BJ (cell line): ENCODE measurements around the gene NISCH. TPM values are rescaled to one million over a fixed set of nuclear protein-coding genes. Genes with fewer than 3 reads are reported as not detected.

ENCODE experiments used
- CTCF ChIA-PET: fragments of 350-600 bp; formaldehyde crosslinking; extraction: SDS; loops from one replicate; lab custom pipeline; 2021; ENCODE audit warnings: antibody characterized with exemption, inconsistent platforms; lab: Yijun Ruan, JAX
- POLR2A ChIA-PET: fragments of 300-600 bp; sonication (Branson Sonifier 250); formaldehyde crosslinking; extraction: SDS; loops from one replicate; lab custom pipeline; 2021; ENCODE audit warnings: antibody characterized with exemption; lab: Charles Lee
- DNase-seq: peaks from one replicate; pipeline ENCODE4 v3.0.0-alpha.2; 2011; ENCODE audit warnings: low read depth
- H3K27me3 ChIP-seq: 2 replicates; pipeline ENCODE4 v1.6.0; 2011; ENCODE audit warnings: low read length; ENCODE audit not compliant: control insufficient read depth, insufficient read depth
- H3K36me3 ChIP-seq: 2 replicates; pipeline ENCODE4 v1.5.1; 2011; ENCODE audit warnings: low read length; ENCODE audit not compliant: control insufficient read depth, insufficient read depth
- H3K4me3 ChIP-seq: 2 replicates; pipeline ENCODE4 v1.5.1; 2011; ENCODE audit warnings: low read depth, mild to moderate bottlenecking, control low read depth, low read length
- polyA plus RNA-seq: library from polyadenylated mRNA; depleted of rRNA; stranded (reverse); fragments of >200 nt; gene quantifications from 2 replicates; pipeline ENCODE4 v1.2.3, GENCODE V29; 2011; rRNA removed
- TF ChIP-seq, protein P1 (sequence below): IDR thresholded peaks from 2 replicates; pipeline ENCODE4 v1.5.1; 2011; ENCODE audit warnings: low read depth, mild to moderate bottlenecking, control low read depth, inconsistent platforms, low read length, moderate library complexity; ENCODE audit not compliant: insufficient read depth

Gene NISCH
- polyA plus RNA-seq, 1 experiment = 95.3 TPM

GRCh38 chr3:52541050-52541449 lies 85.6 kb downstream of the NISCH start:
- TF ChIP-seq, protein P1, sequence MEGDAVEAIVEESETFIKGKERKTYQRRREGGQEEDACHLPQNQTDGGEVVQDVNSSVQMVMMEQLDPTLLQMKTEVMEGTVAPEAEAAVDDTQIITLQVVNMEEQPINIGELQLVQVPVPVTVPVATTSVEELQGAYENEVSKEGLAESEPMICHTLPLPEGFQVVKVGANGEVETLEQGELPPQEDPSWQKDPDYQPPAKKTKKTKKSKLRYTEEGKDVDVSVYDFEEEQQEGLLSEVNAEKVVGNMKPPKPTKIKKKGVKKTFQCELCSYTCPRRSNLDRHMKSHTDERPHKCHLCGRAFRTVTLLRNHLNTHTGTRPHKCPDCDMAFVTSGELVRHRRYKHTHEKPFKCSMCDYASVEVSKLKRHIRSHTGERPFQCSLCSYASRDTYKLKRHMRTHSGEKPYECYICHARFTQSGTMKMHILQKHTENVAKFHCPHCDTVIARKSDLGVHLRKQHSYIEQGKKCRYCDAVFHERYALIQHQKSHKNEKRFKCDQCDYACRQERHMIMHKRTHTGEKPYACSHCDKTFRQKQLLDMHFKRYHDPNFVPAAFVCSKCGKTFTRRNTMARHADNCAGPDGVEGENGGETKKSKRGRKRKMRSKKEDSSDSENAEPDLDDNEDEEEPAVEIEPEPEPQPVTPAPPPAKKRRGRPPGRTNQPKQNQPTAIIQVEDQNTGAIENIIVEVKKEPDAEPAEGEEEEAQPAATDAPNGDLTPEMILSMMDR = no peak
- CTCF ChIA-PET = no interaction called here
- Histone ChIP-seq H3K27me3 (no peaks in the 10 kb centered on the region), H3K4me3 (no peak overlapping the region), H3K36me3 (no peaks in the 10 kb centered on the region)
- POLR2A ChIA-PET = no interaction called here
- DNase-seq = no peak

Other genes starting within 250 kb of the NISCH start
- 0.07 TPM in 1 of 2 replicates, not detected in the other for gene TLR9, start 230.0 kb upstream of the NISCH start, polyA plus RNA-seq
- 109 and 205 TPM in 2 replicates for gene TWF2, start 216.4 kb upstream of the NISCH start, polyA plus RNA-seq
- gene PPM1M, start 209.8 kb upstream of the NISCH start, polyA plus RNA-seq = 38.5 and 52.2 TPM in 2 replicates
- 42.3 and 62.8 TPM in 2 replicates for gene WDR82, start 177.0 kb upstream of the NISCH start, polyA plus RNA-seq
- gene GLYCTK, start 167.8 kb upstream of the NISCH start, polyA plus RNA-seq = 4.6 and 7.8 TPM in 2 replicates
- gene DNAH1, start 139.3 kb upstream of the NISCH start, polyA plus RNA-seq = 2.7 and 4.8 TPM in 2 replicates
- gene BAP1, start 45.6 kb upstream of the NISCH start, polyA plus RNA-seq = 35.9 and 62.0 TPM in 2 replicates
- 4.3 and 4.9 TPM in 2 replicates for gene PHF7, start 44.9 kb upstream of the NISCH start, polyA plus RNA-seq
- gene SEMA3G, start 10.5 kb upstream of the NISCH start, polyA plus RNA-seq = not detected in 2 replicates
- gene TNNC1, start 1.6 kb upstream of the NISCH start, polyA plus RNA-seq = 1.7 TPM in 2 replicates
- 0.01 and 0.05 TPM in 2 replicates for gene STAB1, start 39.7 kb downstream of the NISCH start, polyA plus RNA-seq
- gene NT5DC2, start 78.3 kb downstream of the NISCH start, polyA plus RNA-seq = 132 and 186 TPM in 2 replicates
- 11.9 and 12.3 TPM in 2 replicates for gene UQCC5, start 81.0 kb downstream of the NISCH start, polyA plus RNA-seq
- gene PBRM1, start 230.3 kb downstream of the NISCH start, polyA plus RNA-seq = 16.5 and 23.8 TPM in 2 replicates
- 30.6 and 52.7 TPM in 2 replicates for gene GNL3, start 230.4 kb downstream of the NISCH start, polyA plus RNA-seq